Measurements from ENCODE around the gene GTSE1.

DNA sequence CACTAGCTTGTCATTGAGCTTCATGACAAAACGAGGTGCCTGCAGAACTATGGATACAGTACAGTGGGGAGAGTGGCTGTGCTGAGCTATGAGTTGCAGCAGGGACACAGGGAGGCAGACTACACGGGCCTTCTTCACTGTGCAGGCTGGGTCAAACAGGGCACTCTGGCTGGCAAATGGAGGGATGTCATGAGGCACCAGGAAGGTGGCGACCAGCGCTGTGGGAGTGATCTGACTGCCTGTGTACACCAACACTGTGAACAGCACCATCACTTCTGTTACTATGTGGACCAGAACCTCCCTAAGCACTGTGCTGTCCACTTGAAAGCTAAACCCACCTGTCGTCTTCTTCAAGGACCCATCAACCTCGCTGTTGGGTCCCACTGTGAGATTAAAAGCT is 36.6 kb upstream of the GTSE1 start:
- TF ChIP-seq CTCF (conservative IDR thresholded peaks at IDR 0.05 in 1 of 2, IDR thresholded peaks at IDR 0.05 in 1 of 2; ENCODE audit: low read depth in 1 of 2, low read length in 2 of 2) (no peak), EZH2 (IDR thresholded peaks at IDR 0.05; ENCODE audit: low read length, missing control alignments) (no peak)

All from fibroblast of lung (primary cell).